ENCODE measurements around the gene NLRP4. TPM values are rescaled to one million over a fixed set of nuclear protein-coding genes. Genes with fewer than 3 reads are reported as not detected.

NLRP4 gene
- total and polyA plus RNA-seq, 10 of the 15 experiments (the other 5 are each of a cell fraction or from before 2014, with no cell fraction given): 0.07 to 9.6 (median 0.29) TPM; not detected in 6

GRCh38 chr19:55809381-55810058 lies 26.8 kb upstream of the NLRP4 start:
- H4K20me1 ChIP-seq (ENCODE audit: control insufficient read depth, insufficient read depth): no peaks in the 10 kb centered on the region
- H3K27ac ChIP-seq (ENCODE audit: control insufficient read depth, insufficient read depth): no peak overlapping the region
- no peak overlapping the region for H3K4me3 ChIP-seq
- no peaks in the 10 kb centered on the region for H3K4me1 ChIP-seq (ENCODE audit: control insufficient read depth, insufficient read depth, low read length)
- in situ Hi-C loops (cut with MboI) (loop anchor here (5.0 to 10.0 kb wide), 2 partner anchors 132 to 295 kb away; partner anchors contain the start of gene EPN1), intact Hi-C loops (cut with micrococcal nuclease; ENCODE audit: unreplicated experiment) (loop anchor here (1.0 to 2.0 kb wide), 2 partner anchors 131 to 177 kb away; no protein-coding TSS in a partner anchor)
- peaks cover 2% of the 10 kb centered on the region; the same call in 2 of the 3 replicates for H3K9me3 ChIP-seq (replicated peaks; ENCODE audit: control insufficient read depth, insufficient read depth, low read length)
- ATAC-seq (peak; percentile 94), FAIRE-seq (peak; percentile 56), DNase-seq (ENCODE audit: low read depth, low spot score) (no peak)
- no TSS peak for BruUV-seq (replicated peaks)
- no peaks in the 10 kb centered on the region for H3K27me3 ChIP-seq (replicated peaks in 1 of 2; ENCODE audit: control insufficient read depth in 2 of 2, insufficient read depth in 2 of 2, low read length in 1 of 2)
- H3K79me2 ChIP-seq (ENCODE audit: control insufficient read depth, insufficient read depth, low read length): no peaks in the 10 kb centered on the region
- RAD21 ChIA-PET (ENCODE audit: unreplicated experiment): interaction anchor here (0.8 to 3.3 kb wide), 6 partner anchors 8 to 177 kb away, joined by 3 to 22 read pairs (median 4); no protein-coding TSS in a partner anchor
- peak overlapping the region; percentile 3; the same call in 1 of the 2 replicates for H3K4me2 ChIP-seq (ENCODE audit: control insufficient read depth, insufficient read depth)
- 16% methylated on average over 20 of the region's 20 CpGs for WGBS (ENCODE audit: insufficient coverage, insufficient replicate concordance, low lambda C conversion rate, missing lambda C conversion rate)
- no peak overlapping the region for H3K9ac ChIP-seq (ENCODE audit: control insufficient read depth, insufficient read depth, low read length)
- peak overlapping the region; percentile 45 for H2AFZ ChIP-seq (ENCODE audit: control insufficient read depth, low read depth, low read length)
- SMC1A ChIA-PET (ENCODE audit: uncharacterized antibody, unreplicated experiment): interaction anchor here (0.8 to 4.5 kb wide), 4 partner anchors 9 to 177 kb away, joined by 3 to 31 read pairs (median 4); no protein-coding TSS in a partner anchor
- POLR2A ChIA-PET: interaction anchor here (0.6 kb wide), 2 partner anchors 8 to 261 kb away, joined by 4 to 5 read pairs; no protein-coding TSS in a partner anchor
- CTCF ChIA-PET: interaction anchor here (0.7 to 4.6 kb wide), 8 partner anchors 25 to 177 kb away, joined by 3 to 80 read pairs (median 4); no protein-coding TSS in a partner anchor
- H3K36me3 ChIP-seq (ENCODE audit: control insufficient read depth in 2 of 2, insufficient read depth in 2 of 2, low read length in 1 of 2): no peaks in the 10 kb centered on the region
- TF ChIP-seq BHLHE40 (IDR thresholded peaks at IDR 0.05; ENCODE audit: borderline replicate concordance in 1 of 2, low read depth in 2 of 2, low read length in 1 of 2) (peak in 1 of 2 experiments; percentile 40; a peak in 1 of 4 replicates), PML (IDR thresholded peaks at IDR 0.05; ENCODE audit: low read length) (no peak), HDGF (IDR thresholded peaks at IDR 0.05) (no peak), POLR2AphosphoS2 (IDR thresholded peaks at IDR 0.05; ENCODE audit: low read depth, low read length) (no peak), PAX5 (IDR thresholded peaks at IDR 0.05; ENCODE audit: borderline replicate concordance, low read depth, low read length) (peak; percentile 27; the same call in 1 of the 2 replicates), ZNF274 (IDR thresholded peaks at IDR 0.05; ENCODE audit: insufficient read depth, insufficient read length) (no peak), ZNF622 (IDR thresholded peaks at IDR 0.05) (no peak), SP1 (IDR thresholded peaks at IDR 0.05; ENCODE audit: low read depth, low read length) (no peak), BCL11A (IDR thresholded peaks at IDR 0.05; ENCODE audit: low read depth, low read length) (no peak), CHD2 (IDR thresholded peaks at IDR 0.05; ENCODE audit: borderline replicate concordance, low read depth, low read length) (no peak), BRCA1 (IDR thresholded peaks at IDR 0.05; ENCODE audit: low read depth, low read length) (no peak)
- TF ChIP-seq, protein P1, sequence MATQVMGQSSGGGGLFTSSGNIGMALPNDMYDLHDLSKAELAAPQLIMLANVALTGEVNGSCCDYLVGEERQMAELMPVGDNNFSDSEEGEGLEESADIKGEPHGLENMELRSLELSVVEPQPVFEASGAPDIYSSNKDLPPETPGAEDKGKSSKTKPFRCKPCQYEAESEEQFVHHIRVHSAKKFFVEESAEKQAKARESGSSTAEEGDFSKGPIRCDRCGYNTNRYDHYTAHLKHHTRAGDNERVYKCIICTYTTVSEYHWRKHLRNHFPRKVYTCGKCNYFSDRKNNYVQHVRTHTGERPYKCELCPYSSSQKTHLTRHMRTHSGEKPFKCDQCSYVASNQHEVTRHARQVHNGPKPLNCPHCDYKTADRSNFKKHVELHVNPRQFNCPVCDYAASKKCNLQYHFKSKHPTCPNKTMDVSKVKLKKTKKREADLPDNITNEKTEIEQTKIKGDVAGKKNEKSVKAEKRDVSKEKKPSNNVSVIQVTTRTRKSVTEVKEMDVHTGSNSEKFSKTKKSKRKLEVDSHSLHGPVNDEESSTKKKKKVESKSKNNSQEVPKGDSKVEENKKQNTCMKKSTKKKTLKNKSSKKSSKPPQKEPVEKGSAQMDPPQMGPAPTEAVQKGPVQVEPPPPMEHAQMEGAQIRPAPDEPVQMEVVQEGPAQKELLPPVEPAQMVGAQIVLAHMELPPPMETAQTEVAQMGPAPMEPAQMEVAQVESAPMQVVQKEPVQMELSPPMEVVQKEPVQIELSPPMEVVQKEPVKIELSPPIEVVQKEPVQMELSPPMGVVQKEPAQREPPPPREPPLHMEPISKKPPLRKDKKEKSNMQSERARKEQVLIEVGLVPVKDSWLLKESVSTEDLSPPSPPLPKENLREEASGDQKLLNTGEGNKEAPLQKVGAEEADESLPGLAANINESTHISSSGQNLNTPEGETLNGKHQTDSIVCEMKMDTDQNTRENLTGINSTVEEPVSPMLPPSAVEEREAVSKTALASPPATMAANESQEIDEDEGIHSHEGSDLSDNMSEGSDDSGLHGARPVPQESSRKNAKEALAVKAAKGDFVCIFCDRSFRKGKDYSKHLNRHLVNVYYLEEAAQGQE (IDR thresholded peaks at IDR 0.05; ENCODE audit: low read depth, low read length): no peak
- TF ChIP-seq, protein P2, sequence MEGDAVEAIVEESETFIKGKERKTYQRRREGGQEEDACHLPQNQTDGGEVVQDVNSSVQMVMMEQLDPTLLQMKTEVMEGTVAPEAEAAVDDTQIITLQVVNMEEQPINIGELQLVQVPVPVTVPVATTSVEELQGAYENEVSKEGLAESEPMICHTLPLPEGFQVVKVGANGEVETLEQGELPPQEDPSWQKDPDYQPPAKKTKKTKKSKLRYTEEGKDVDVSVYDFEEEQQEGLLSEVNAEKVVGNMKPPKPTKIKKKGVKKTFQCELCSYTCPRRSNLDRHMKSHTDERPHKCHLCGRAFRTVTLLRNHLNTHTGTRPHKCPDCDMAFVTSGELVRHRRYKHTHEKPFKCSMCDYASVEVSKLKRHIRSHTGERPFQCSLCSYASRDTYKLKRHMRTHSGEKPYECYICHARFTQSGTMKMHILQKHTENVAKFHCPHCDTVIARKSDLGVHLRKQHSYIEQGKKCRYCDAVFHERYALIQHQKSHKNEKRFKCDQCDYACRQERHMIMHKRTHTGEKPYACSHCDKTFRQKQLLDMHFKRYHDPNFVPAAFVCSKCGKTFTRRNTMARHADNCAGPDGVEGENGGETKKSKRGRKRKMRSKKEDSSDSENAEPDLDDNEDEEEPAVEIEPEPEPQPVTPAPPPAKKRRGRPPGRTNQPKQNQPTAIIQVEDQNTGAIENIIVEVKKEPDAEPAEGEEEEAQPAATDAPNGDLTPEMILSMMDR (IDR thresholded peaks at IDR 0.05 in 2 of 3, conservative IDR thresholded peaks at IDR 0.05 in 1 of 3; ENCODE audit: control insufficient read depth in 2 of 3, extremely low read depth in 1 of 3, insufficient read depth in 1 of 3, low read depth in 3 of 3, low read length in 3 of 3): peak; percentile 49 to 58 (median 53); a peak in 5 of 6 replicates
- TF ChIP-seq, protein P3, sequence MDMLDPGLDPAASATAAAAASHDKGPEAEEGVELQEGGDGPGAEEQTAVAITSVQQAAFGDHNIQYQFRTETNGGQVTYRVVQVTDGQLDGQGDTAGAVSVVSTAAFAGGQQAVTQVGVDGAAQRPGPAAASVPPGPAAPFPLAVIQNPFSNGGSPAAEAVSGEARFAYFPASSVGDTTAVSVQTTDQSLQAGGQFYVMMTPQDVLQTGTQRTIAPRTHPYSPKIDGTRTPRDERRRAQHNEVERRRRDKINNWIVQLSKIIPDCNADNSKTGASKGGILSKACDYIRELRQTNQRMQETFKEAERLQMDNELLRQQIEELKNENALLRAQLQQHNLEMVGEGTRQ (IDR thresholded peaks at IDR 0.05; ENCODE audit: borderline replicate concordance, low read depth, low read length): peak; percentile 53; the same call in 1 of the 2 replicates

All from GM12878 (cell line).